Fibroblast of skin of abdomen (primary cell): ENCODE measurements around the gene MAGI2.

Source experiments
- DNase-seq: peaks from one replicate; pipeline ENCODE4 v3.0.0-alpha.2; 2013

The MAGI2 gene

DNA sequence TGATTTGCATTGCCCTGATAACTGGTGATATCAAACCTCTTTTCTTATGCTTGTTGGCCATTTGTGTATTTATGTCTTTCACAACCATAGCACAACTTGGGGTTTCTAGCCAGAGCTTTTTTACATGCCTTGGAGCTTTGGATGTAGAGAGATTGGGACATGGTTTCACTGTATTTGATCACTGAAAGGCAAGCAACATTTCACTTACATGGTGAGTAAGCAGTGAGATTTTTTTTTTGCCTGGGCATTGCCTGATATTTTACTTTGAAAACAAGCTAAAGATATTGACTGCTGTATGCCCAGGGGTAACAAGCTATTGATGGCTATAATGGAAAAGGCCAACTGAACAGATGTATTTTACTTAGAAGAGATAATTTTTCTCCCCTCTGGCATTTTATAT lies 1395.9 kb downstream of the MAGI2 start:
- no peak for DNase-seq

DNA sequence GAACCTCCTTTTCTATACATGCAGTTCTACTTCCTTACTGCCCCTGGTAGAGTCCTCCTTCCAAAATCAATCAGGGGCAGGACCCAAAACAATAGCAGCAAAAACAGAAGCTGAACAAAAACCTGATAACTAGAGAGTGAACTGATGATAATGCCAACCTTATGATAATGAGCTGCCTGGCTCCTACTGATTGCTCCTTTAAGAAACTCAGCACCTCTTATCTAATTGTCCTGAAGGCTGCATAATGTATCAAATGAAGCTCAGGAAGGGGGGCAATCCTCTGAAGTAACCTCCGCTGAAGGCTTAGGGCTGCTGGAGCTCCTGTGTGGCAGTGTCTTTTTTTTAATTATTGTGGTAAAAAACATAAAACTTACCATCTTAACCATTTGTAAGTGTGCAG lies 1397.9 kb downstream of the MAGI2 start:
- no peak for DNase-seq

DNA sequence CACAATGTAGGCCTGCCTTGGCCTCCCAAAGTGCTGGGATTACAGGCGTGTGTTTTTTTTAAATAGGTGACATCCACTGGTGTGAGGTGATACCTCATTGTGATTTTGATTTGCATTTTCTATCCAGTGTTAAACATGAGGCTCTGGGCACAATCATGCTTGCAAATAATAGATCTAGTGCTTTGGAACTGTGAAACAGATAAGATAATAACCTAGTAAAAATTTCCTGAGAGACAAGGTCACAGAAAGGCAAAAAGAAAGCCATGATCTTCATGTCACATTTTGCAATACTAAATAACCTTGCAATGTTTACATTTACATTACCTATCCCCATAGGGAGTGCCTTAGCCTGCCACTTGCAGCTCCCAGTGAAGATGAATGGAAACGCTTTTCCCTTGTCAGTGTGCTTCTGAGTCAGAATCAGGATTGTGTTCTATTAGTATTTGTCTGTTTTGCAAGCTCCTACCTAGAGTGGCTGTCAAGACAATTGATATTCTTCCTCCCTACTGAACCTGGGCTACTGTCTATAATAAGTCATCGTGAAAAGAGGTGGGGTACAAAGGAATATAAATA lies 1398.4 kb downstream of the MAGI2 start:
- no peak for DNase-seq

DNA sequence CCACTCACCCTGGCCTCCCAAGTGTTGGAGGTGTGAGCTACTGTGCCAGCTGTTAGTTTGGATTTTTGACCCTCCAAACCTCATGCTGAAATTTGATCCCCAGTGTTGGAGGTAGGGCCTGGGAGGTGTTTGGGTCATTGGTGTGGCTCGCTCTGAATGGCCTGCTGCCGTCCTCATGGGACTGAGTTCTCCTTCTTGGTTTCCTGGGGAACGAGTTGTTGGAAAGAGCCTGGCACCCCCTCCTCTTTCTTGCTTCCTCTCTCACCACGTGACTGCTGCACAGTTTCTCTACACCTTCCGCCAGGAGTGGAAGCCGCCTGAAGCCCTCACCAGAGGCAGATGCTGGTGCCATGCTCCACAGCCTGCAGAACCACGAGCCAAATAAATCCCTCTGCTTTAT lies 1401.4 kb downstream of the MAGI2 start:
- no peak for DNase-seq

DNA sequence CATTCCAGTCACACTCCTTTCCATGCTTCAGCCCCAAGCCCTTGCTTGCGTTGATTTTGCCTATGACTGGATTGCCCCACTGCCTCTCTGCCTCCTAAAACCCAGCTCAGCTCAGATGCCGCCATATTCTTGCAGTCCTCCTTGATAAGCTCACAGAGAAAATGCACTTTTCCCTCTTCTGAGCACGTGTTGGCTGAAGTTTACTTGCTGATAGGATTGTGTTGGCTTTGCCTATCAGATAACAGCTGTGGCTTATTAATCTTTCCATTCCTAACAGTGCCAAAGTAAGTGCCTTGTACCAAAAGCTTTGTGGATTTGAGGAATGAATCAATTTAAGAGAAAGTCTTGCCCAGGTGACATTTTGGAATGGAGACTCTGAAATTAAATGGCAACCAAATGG lies 1405.7 kb downstream of the MAGI2 start:
- no peak for DNase-seq

DNA sequence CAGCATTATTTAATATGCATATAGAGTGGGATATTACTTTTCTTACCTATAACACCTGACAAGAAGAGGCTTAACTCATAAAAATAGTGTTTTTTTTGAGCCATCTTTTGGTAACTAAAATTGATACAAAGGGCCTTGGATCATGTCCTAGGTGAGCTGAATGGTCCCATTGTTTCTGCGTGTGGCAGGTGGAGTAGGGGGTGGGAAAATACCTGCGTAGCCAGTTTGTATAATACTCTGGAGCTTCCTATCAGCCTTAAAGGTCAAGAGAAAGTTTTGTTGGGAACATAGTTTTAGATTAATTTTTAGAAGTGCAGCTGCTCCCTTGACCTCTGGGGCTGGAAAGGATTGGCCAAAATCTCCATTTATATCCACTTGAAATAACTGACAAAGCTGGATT lies 1410.3 kb downstream of the MAGI2 start:
- no peak for DNase-seq

DNA sequence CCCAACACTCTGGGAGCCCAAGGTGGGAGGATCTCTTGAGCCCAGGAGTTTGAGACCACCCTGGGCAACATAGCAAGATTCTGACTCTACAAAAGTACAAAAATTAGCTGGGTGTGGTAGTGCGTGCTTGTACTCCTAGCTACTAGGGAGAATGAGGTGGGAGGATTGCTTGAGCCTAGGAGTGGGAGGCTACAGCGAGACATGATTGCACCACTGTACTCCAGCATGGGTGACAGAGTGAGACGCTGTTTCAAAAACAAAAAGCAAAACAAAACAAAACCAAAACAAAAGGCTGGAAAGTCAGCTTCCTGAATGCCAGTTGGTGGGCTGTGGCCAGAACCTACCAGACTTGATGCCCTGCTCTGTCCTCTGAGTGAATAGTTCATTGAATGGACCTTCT lies 1412.0 kb downstream of the MAGI2 start:
- no peak for DNase-seq

DNA sequence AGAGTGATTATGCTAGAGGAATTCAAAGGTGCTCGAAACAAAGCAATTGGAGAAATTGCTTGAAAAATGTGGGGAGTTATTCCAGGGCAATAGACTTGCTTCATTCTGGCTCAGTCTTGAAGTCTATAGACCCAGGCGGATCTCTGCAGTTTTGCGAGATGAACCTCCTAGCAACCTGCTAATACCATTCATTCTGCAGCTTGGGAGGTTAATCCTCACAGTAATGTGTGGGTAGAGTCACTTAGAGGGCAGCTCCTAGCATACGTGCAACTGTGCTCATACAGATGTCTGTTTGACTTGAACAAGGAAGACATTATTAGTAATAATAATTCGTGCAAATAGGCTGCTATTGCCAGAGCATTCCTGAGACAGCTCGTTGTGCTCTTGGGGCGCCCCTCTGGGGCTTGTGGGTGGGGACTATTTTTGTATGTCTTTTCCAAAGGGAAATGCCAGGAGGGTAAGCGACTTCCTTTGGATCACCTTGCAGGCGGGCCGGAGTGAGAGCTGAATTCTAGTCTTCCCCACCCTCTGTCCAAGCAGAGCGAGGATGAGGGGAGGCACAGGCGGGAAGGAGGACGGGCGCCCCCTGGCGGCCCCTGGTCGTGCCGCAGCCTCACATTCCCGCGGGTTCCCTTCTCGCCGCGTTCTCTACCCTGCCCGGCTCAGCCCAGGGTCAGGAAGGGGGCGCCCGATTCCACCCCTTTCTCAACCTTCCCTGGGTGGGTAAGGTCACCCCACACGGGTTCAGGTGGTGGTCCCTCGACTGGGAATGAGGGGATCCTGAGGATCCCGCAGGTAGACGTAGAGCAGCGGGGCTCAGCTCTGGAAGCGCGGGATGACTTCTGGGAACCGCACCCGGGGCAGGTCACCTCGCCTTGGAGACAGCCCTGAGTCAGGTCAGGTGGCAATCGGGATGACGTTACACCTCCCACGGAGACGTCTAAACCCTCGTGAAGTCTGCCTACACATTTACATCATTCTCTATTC lies 1413.4 kb downstream of the MAGI2 start:
- no peak for DNase-seq

DNA sequence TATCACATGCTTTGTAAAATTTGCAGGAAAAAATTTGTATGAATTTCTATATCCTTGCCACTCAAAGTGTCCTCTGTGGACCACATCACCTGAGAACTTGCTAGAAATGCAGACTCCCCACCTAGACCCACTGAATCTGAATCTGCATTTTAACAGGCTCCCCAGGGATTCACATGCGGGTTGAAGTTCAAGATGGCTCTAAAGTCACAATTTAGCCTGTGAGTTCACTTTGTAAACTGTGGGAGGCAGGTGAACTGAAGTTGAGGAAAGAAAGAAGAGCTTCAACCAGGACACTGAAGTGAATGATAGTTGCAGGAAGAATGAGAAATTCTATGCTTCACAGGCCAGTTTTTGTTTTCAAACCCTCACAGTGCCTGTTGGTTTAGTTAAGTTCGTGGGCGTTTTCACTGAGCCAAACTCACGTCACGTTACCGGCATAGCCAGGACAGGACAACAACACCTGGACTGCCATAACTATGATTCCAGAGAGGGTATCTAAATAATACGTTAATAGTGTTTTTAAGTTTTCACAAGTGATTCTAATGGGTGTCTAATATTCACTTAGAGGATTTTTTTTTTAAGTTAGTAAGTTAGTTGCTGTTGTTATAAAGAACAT lies 1414.9 kb downstream of the MAGI2 start:
- DNase-seq: no peak

DNA sequence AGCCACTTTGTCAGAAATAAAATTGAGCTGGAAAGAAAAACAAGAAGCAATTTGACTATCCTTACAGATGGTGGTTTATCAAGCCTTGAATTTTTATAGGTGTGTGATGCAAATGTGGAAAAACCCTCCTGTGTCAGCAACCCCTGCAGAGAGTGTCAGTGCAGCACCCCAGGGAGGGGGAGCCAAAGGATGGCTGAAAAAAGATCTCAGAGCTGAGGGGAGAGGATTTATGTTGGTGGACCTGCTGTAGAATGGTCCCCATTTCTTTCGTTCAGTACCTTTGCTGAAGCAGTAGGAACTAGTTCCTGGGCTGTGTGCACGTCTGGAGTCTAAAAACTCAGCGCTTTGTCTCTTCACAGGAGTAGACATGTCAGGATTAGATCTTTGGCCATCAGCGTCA lies 1415.9 kb downstream of the MAGI2 start:
- DNase-seq: no peak

DNA sequence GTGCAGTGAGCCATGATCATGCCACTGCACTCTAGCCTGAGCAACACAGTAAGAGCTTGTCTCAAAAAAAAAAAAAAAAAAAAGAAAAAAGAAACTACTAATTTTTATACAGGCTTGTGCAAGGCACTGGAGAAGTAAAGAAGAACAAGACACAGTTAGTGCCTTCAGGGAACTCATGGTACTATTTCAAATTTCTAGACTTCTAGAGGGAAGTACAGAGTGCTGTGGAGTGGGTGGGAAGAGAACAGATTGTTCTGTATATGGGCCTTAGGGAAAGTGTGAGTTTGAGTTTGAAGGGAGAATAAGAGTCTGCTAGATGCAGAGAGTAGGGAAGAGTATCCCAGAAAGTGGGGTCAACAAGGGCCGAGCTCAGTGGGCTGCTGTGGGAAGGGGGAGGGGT lies 1420.1 kb downstream of the MAGI2 start:
- DNase-seq: no peak

DNA sequence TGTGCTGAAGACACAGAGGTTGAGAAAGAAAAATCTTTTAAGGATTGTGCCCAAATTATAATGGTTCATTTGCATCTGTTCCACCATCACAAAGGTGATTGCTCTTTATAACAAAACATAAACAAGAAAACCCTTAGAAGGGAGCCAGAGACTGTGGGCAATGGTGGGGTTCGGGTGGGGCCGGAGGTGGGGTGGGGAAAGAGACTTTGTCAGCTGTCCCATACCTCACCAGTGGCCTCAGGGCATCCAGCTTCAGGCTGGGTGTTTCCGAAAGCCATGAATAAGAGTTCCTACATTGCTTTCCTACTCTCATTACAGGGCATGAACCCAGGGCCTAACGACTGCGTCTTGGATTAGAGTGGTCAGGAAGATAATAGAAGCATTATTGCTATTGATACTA lies 1427.0 kb downstream of the MAGI2 start:
- no peak for DNase-seq

DNA sequence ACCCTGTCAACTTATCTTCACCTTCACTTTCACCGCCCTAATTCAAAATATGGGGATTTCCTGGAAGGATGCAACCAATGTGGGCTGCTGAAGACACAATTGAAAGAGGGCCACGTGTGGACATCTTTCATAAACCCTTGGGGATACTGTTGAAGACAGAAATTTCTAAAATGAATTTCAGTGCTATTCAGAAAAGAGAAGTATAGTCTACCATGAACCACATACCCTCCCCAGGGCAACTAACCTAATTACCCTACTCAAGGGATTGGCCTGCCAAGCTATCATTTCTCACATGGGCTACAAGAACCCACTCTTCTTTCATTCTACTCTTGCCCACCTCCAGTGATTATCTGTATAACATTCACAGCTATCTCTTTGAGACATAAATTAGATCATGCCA lies 1428.9 kb downstream of the MAGI2 start:
- DNase-seq: no peak

DNA sequence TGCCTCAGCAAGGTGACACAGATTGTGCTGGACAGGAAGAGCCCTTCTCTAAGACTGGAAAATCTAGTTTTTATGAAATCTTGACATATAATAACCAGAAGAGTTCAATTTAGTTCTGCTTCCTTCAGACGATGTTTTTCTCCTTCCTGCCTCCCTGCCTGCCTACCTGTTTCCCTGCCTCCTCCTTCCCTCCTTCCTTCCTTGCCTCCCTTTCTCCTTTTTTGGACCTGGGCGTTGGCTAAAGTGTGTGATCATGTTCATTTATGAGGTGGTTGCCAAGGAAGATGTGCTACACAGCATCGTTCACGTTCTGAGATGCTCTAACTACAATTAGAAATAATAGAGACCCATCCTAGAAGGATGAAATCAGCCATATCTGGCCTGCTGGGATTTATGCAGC lies 1430.3 kb downstream of the MAGI2 start:
- no peak for DNase-seq

DNA sequence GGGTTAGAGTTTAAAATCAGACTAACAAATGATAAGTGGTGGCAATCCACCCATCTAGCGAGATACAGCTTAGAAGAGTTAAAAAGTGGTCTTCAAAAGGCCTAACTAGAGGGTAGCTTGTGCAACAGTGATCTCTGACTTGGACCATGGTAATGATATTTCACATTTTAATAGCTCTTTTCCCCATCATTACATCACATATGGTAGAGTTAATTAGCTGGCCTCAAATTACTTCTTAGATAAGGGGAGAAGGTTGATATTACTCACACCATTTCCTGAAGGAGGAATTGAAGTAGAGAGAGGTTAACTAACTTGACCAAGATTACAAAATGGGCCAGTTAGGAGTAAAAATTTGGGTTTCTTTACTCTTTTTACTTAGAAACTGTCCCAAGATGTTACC lies 1431.3 kb downstream of the MAGI2 start:
- no peak for DNase-seq

DNA sequence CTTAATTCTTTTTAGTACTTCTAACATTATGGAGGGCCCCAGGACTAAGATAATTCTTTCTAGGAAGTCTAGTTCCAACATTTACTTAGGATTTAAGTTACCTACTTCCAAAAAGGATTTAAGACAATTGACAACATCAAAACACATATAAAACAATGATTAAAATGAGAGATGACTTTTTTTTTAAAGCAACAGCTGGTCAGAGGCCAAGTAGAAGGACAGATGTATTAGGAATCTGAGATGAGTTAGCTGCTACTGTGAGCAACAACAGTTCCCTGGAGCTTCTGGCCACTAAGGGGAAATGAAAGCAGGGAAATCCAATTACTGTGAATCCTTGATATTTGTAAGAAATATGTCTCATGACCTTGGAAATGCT lies 1432.6 kb downstream of the MAGI2 start:
- DNase-seq: peak; percentile 7

DNA sequence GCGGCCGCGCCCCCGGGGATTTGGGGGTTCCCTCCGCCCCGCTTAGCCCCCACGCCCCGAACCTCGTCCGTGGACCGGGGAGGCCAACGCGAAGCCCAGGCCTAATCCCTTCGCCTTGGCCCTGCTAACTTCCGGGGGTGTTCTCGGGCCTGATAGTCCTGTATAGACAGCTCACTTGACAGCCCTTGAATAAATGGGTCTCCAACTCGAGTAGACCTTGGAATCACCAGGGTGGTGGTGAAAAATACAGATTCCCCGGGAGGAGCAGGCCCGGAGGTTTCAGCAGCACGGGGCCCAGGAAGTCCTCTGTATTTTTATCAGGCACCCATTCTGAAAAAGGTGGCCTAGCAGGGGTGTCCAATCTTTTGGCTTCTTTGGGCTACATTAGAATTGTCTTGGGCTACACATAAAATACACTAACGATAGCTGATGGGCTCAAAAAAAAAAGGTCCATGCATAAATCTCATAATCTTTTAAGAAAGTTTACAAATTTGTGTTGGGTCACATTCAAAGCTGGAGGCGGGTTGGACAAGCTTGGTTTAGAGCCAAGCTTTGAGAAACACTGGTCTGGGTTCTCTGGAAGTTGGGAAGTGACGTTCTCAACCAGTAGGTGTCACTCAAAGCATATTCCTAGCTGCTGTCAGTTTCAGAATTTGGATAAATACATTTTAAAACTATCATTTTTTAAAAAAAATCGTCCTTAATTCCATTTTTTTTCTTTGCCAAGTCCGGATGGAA lies 1433.2 kb downstream of the MAGI2 start:
- peak; percentile 85 for DNase-seq

DNA sequence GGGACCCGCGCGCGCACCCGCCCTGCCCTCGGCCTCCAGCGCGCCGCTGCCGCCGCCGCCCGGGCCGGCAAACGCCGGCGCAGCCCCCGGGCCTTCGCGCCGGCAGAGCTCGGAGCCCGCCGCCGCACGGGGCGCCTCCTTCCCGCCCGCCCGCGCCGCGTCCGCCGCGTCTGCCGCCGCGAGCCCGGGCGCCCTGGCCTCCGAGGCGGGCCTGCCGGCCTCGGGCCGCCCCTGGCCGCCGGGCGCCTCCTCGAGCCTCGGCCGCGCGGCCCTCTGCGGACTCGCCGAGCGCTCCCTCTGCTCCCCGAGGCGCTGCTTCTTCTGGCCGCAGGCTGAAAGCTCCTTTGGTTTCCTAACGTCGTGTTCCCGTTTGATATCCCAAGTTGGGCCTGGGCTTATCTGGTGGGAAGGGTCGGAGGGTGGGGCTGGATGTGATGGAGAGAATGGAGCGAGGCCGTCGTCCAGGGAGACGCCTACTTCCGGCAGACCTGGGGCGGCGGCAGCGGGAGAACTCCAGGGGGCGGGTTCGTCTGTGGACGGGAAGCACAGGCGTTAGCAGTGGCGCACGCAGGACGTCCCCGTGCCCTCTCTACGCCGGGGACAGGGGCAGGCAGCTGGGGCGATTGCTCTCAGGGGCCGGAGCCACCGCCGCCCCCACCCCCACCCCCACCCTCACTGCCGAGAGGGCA lies 1433.9 kb downstream of the MAGI2 start:
- DNase-seq: peak; percentile 88

DNA sequence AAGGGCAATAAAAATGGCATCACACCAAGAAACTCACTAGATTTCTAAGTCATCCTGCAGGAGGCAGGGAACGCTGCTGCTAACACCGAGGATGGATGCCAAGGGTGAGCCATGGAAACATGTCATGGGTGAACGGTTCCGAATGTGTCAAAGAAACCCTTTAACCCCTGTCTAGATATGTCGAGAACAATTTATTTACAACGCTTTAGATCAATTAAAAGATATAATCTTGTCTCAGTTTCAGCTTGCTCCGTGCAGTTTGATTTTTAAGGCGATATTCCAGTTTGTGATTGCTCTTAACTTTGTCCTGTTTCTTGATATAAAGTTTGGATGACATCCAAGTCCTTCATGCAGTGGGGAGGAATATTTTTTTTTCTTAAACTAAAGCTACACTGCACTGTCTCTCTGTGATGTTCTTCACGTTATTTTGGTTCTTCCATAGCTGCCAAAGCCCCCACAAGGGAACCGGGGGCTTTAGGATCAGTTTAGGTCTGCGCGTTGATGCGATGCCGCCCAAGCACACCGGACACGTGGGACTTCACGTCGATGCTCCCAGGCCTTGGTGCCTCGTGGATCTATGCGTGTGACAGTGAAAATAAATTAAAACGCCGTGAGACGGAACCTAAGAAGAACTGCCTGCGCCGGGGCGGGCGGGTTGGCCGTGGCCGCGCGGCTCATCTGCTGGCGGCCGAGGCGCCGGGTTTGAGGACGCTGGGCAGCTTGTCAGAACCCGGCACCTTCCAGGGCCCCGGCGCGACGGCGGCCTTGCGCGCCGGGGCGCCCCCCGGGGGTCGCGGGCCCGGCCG lies 1434.6 kb downstream of the MAGI2 start:
- peak; percentile 48 for DNase-seq

DNA sequence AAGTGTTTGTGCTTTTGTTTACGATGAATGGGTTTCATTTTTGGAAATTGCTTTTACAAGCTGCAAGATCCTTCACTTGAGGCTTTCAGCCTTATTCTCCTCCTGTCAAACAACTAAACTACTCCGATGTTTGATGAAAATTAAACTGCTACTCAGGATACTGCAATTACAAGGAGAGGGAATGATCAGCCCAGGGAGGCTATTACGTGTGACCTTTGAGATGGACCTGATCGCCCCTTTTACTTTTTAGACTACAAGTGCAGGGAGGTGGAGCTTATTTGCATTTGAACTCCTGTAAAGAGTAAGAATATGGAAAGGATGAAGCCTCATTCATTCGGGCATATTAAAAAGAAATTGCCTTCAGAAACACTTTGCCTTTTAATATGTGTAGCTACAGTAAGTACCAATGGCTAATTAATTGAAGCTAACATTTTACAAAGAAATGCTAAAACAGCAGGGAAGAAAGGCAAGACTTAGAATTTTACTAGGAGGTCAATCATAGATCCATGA lies 1435.8 kb downstream of the MAGI2 start:
- no peak for DNase-seq

DNA sequence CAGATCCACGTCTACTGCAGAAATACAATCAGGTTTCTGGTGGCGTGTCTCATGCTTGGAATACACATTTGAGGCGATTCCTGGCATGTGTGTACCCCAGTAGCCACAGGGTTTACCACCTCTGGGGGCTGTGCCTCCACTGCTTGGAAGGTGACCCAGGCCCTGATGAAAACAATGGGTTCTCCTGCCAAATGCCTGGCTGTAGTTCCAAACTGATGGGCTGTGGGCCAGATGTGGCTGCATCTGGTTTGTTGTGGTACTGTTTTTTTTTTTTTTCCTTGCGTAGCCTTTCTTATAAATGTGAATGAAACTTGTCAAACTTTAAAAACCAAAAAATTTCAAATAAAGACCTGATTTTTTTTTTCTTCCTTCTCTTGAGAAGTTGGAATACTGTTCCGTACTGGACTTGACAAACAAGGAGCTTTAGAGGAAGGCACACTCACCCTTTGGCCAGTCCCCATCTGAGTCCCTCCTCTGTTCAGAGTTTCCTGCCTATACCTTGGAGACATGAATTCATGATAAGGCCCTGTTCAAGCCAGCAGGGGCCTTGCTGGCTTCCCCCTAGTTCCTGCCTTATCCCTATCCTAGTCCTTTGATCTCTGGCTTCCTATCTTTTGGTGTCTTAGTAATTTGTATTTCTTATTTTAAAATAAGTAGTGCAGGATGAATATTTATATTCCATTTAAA lies 1437.8 kb downstream of the MAGI2 start:
- DNase-seq: no peak
